GM10847 (cell line): ENCODE data around the gene TRIM2.

ENCODE experiments used
- POLR2A ChIP-seq: IDR thresholded peaks from 2 replicates; pipeline ENCODE4 v1.6.1; 2011; ENCODE audit not compliant: insufficient read length; ENCODE audit errors: extremely low read depth

TRIM2 gene

DNA sequence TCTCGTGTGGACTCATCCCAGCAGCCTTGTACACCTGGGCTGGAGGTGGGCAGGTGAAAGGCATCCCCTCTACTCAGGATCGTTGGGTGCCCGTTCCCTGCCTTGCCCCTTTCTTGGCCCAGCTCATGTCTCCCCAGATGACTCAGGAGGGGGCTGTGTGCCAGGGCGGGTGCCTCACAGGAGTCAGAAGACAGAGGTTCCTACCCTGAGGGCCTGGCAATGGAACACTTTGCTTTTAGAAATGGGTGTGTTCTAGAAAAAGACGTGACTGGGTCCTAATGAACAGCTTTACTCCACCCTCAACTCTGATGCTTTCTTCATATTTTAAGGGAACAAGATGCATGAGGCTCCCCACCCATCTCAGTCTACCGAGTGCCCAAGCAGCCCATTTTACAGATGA lies 22.5 kb upstream of the TRIM2 start:
- no peak for TF ChIP-seq POLR2A

DNA sequence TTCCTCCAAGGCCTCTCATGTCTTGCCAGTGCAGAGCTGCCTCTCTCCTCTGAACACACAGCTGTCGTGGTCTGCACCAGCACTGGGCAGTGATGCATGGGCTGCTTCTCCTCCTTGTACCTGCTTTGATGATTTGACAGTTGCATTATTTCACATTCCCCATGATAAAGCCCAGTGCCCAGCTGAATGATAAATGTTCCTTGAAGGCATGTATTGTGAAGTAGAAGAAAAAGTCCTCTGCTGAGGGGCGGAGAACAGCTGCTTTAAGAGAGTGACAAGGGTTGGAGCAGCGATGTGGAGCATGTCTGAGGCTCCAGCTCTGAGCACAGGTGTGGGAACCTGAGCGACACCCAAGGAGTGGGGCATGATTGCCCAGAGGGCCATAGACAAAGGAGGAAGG lies 21.1 kb upstream of the TRIM2 start:
- no peak for TF ChIP-seq POLR2A

DNA sequence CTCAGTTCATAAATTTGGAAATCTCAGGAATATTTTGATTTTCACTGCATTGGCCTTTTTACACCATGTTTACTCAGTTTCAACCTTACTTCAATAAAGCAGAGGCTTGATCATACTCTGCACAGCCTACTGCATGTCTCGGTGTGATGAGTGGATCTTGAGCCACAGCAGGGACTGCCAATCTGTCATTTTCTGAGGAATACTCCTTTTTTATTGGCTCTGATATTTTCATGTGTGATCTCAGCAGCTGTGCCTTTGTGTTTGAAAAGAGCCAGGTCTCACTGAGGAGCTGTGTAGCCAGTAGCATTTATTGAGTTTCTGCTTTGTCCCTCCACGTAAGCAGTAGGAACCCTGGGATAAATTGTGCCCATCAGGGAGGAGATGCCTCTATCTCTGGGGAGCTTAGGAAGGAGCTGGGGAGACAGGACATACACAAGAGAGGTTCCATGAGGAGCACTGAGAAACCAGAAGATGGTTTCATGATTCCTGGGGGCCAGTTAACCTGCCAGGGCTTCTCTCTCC lies 18.9 kb upstream of the TRIM2 start:
- TF ChIP-seq POLR2A = no peak

DNA sequence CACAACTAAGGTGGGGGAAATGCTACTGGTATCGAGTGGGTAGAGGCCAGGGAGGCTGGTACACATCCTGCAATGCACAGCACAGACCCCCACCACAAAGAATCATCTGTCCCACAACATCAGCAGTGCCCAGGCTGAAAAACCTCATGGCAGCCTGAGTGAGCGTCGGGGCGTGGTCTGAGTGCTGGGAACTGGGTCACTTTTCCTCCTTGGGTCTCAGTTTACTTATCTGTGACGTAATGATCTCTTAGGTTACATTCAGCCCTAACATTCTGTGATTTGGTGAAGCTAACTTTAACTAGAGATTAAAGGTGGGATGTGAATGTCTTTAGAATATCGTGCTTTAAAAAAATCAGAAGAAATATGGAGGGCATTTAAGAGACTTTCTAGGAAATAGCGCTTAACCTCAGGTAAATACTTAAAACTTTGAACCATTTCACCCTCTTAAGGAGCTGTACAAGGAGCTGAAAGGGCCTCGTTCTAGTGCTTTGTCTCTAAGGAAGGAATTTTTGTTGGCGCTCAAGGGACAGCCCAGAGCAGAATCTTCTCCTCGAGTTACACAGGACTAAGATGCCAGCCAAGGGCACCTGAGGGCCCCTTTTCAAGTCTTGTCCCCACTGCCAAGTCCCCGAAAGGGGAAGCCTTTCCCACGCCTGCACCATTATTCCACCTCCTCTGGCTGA lies 18.1 kb upstream of the TRIM2 start:
- no peak for TF ChIP-seq POLR2A

DNA sequence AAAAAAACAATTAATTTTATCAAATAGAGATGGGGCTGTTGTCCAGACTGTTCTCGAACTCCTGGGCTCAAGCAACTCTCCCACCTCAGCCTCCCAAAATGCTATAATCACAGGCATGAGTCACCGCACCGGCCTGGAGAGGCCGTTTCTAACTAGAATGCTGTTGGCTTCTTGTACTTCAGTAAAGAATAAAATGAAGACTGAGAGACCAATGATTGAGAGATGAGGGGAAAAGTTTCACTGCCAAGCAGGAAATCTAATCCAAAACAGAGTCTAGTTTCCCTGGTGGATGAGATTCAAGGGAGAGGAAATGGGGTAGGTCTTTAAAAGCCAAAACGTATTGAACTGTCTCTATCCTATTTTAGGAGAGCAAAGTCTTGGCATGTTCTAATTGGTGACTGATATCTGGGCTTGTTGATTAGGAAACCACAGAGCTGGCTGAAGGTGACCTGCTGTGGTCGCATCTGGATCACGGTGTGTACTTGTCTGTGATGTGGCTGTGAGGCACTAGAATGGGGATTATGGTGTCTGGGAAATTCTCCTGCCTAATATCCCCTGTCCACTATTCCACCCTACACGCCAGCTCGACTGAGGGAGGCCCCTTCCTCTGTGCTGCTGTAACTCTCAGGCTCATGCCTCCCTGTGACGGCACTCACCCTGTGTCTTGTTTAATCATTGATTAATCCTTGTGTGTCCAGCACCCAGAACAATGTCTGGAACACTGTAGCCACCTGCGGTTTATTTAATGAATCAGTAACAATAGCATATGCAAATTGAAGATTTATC lies 15.0 kb upstream of the TRIM2 start:
- no peak for TF ChIP-seq POLR2A

DNA sequence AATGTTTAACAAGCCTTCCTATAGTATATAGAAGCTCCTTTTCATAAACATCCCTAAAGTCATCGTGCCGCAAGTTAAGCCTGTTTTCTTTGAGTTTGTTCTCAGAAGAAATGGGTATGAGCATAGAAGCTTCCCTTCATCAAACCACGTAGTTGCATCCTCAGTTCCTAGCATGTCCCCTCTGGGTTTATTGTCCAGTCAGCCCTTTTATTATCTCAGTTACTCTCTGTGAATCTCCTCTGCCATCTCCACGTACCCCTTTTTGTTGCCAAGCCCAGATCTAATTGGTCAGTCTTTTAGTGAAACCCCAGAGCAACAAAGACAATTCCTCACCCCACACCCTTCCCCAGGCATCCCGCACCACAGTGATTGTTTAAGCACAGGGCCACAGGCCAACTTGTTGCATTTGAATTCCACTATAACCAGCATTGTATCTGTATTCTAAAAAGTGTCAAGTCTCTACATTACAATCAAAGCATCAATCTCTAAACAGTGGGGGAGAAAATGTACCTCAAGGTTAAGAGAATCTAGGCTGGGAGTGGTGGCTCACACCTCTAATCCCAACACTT lies 12.4 kb upstream of the TRIM2 start:
- TF ChIP-seq POLR2A = no peak

DNA sequence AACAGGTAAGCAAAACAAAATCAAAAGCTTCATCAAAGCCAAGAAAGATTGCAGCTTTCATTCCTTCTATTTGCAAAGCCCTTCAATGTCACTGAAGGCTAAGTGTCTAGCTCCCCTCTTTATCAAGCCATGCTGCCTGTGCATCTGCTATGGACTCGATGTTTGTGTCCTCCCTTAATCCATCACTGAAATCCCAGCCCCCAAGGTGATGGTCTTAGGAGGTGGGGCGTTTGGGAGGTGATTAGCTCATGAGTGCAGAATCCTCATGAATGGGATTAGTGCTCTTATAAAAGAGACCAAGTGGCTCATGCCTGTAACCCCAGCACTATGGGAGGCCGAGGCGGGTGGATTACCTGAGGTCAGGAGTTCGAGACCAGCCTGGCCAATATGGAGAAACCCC lies 6.9 kb upstream of the TRIM2 start:
- no peak for TF ChIP-seq POLR2A

DNA sequence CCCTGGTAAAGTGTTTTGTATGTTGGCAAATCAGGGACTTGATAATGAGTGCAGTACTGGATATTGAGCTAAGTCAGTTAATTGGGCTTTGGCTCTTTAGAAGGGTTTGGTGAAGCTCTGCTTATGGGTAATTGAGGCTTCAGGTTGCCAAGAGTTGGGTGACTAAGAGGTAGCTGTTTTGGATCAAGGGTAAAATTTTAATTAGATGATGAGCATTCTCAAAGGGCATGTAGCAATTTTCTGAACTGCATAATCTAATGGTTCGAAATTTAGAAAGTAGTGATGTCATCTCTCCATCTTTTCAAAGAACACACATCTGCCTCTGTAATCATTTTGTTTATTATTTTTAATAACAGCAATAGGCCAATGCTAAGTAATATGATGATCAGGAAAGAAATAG lies 5.5 kb upstream of the TRIM2 start:
- TF ChIP-seq POLR2A = no peak

DNA sequence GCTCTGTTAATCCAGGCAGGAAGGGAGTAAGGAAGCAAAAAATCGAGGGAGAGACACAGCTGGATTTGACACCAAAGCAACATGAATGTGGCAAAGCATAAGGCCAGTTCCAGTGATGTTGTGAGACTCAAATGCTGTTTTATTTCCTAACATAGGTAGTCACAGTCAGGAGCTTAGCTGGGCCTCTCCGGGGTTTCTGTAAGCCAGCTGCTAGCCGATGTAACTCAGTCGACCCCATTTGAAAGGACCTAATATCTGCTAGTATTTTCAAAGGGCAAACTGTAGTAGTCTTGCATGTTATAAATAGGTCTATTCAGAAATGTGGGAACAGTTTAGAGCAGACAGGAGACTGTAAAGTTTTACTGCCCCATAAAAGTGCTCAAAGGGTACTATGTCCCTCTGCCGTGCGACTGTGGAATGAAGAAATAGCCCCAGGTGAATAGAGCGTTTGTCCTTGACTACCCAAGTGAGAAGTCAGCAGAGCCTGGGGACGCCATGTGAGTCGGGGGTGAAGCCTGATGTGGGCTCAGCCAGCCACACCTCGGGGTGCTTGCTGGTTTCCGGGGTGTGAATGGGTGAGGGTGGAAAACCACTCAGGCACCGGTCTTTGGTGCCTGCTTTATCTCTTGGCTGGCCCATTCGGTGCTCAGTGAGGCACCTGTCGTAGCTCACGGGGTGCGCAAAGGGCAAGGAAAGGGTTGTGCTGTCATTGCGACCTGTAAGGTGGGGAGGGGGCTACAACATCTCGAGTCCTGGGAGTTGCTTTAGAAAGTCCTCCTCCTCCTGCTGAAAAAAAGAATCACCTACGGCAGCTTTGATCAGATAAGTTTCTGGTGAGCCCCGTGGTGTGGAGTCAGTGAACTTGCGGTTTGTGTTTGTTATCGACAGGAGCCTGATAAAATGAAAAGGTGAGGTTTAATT lies 745 bp downstream of the TRIM2 start:
- no peak for TF ChIP-seq POLR2A

DNA sequence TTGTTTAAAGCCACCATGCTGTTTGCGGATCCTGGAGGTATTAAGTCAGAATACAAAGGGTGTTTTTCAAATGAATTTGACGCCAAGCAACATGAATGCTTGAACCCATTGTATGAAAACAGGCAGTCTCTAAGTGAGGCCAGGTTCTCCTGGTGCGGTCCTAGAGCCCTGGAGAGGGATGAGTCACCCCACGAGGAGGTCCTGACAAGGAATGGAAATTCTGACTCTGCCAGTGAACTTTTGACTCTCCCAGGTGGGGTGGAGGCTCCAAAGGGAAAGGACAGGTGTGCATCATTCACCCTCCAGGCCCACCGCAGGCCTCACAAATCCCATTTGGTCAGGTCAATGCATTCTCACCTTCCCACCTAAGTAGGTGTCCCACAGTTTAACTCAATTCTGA lies 1.5 kb downstream of the TRIM2 start:
- TF ChIP-seq POLR2A = no peak

DNA sequence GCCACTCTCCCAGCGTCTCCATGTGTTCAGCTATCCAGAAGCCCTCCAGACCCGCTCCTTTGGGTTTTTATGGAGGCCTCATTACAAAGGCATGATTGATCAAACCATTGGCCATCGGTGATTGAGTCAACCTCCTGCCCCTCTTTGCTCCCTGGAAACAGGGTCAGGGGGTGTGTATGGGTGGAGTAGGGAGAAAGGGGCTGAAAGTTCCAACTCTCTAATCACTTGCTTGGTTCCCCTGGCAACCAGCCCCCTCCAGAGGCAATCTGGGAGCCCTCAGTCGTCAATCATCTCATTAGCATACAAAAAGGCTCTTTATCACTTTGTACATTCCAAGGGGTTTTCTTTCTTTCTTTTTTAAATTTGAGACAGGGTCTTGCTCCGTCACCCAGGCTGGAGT lies 2.3 kb downstream of the TRIM2 start:
- no peak for TF ChIP-seq POLR2A

DNA sequence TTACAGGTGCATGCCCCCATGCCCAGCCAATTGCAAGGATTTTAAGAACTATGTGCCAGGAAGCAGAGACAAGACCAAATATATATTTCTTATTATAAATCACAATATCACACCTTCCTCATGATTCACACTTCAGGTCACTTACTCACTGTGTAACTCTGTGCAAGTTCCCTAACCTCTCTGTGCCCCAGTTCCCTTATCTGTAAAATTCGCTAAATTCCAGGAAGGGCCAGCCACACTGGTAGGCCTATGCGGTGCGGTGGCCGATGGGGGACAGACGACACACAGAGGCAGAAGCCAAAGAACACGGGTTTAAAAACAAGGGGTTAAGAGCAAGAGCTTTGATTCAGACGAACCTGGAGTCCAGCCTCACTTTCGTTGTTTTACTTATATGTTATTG lies 2.8 kb downstream of the TRIM2 start:
- no peak for TF ChIP-seq POLR2A

DNA sequence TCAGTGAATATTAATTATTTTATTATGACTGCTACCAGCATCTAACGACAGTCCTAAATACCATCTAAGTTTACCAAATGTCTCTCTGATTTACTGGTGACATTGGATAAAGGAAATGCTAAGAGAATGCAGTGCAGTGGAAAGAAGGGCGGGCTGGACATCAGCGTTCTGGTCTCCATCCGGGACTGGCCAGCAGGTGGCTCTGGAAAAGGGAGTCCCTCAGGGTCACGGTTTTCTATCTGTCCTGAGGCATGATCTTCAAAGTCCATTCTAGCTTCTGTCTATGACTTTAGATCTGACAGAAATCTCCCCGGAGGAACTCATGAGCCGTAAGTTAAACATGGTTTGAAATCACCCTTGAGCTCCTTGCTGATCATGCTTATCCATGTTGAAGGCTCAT lies 3.3 kb downstream of the TRIM2 start:
- TF ChIP-seq POLR2A = no peak

DNA sequence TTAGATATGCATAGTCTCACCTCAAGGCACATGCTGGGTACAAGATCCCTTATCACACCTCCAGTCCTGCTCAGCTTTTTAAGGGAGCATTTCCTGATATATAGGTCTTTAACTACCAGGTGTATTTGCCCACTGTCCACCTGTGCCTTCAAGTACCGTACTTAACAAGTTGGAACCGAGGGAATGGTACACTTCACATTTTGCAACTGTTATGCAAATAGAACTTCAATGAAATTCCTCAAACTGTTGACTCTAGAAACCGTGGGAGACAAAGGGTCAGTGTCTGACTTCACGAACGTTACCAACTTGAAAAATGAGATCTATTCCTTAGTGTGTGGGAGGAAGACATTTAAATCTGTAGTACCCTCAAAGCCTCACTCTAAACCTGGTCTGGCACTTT lies 5.2 kb downstream of the TRIM2 start:
- TF ChIP-seq POLR2A = no peak

DNA sequence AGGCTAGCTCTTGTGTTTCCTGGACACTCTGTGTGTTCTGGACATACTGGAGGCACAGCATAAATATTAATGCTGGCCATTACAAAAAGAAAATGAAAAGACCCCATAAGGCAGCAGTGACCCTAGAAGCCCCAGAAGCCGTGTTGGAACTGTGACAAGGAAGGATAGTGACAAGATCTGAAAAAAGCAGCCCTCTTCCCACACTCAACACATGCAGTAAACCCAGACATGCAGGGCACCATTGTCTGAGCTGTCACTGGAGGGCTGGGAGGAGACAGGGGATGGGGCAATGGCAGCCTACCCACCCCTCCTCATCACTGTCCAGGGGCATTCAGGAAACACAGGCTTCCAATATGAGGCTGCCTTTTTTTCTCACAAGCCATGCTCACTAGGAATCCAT lies 6.5 kb downstream of the TRIM2 start:
- TF ChIP-seq POLR2A = no peak
